Keratinocyte (primary cell): ENCODE data around the gene ZNF675. TPM values are rescaled to one million over a fixed set of nuclear protein-coding genes. Genes with fewer than 3 reads are reported as not detected.

Experiments used
- DNase-seq: peaks from one replicate; pipeline ENCODE4 v3.0.0-alpha.2; 2011; ENCODE audit warnings: low read depth, missing footprints, low spot score
- FAIRE-seq: peaks from 2 replicates; lab custom pipeline; 2011; peaks lifted over from hg19 to GRCh38; lab: Jason Lieb, UNC
- H2AFZ ChIP-seq: 2 replicates; pipeline ENCODE4 v1.6.0; 2012; ENCODE audit warnings: low read length, control low read depth, inconsistent platforms; ENCODE audit not compliant: control insufficient read depth
- H3K27ac ChIP-seq: 2 replicates; pipeline ENCODE4 v1.5.1; 2011; ENCODE audit warnings: low read length; ENCODE audit not compliant: control insufficient read depth, insufficient read depth
- H3K27me3 ChIP-seq: 3 replicates; pipeline ENCODE4 v1.6.0; 2011; ENCODE audit warnings: low read length; ENCODE audit not compliant: control insufficient read depth, insufficient read depth; ENCODE audit errors: extremely low read depth
- H3K36me3 ChIP-seq, 2 experiments: 2 replicates in 1 of 2; 3 replicates in 1 of 2; pipeline ENCODE4 v1.5.1; 2011; ENCODE audit warnings: low read length in 2 of 2, mild to moderate bottlenecking in 1 of 2; ENCODE audit not compliant: control insufficient read depth in 2 of 2, insufficient read depth in 2 of 2; ENCODE audit errors: extremely low read depth in 1 of 2
- H3K4me1 ChIP-seq: 3 replicates; pipeline ENCODE4 v1.5.1; 2011; ENCODE audit warnings: low read length; ENCODE audit not compliant: control insufficient read depth, insufficient read depth; ENCODE audit errors: extremely low read depth
- H3K4me2 ChIP-seq: 3 replicates; pipeline ENCODE4 v1.6.0; 2011; ENCODE audit warnings: low read depth, low read length; ENCODE audit not compliant: control insufficient read depth, insufficient read depth; ENCODE audit errors: extremely low read depth
- H3K4me3 ChIP-seq, 3 experiments: fragments of 200-600 bp in 1 of 3; sonication (generic) in 1 of 3; 2 replicates in 2 of 3; 3 replicates in 1 of 3; pipeline ENCODE4 v1.5.1; 2011 to 2016; ENCODE audit warnings: low read length in 3 of 3, mild to moderate bottlenecking in 3 of 3, control low read depth in 2 of 3, inconsistent platforms in 1 of 3, low read depth in 1 of 3, mixed read lengths in 1 of 3, mixed run types in 1 of 3, moderate library complexity in 1 of 3; ENCODE audit not compliant: control insufficient read depth in 2 of 3, insufficient read depth in 2 of 3; ENCODE audit errors: extremely low read depth in 1 of 3
- H3K79me2 ChIP-seq: 2 replicates; pipeline ENCODE4 v1.6.0; 2012; ENCODE audit warnings: low read length; ENCODE audit not compliant: control insufficient read depth, insufficient read depth
- H3K9ac ChIP-seq: 3 replicates; pipeline ENCODE4 v1.6.0; 2011; ENCODE audit warnings: low read length; ENCODE audit not compliant: control insufficient read depth, insufficient read depth; ENCODE audit errors: extremely low read depth
- H3K9me1 ChIP-seq: 3 replicates; pipeline ENCODE4 v1.6.0; 2011; ENCODE audit warnings: low read length; ENCODE audit not compliant: control insufficient read depth, insufficient read depth; ENCODE audit errors: extremely low read depth
- H3K9me3 ChIP-seq: 2 replicates; pipeline ENCODE4 v1.5.1; 2012; ENCODE audit warnings: low read depth, low read length; ENCODE audit not compliant: control insufficient read depth
- H4K20me1 ChIP-seq: 3 replicates; pipeline ENCODE4 v1.6.0; 2011; ENCODE audit warnings: low read length; ENCODE audit not compliant: control insufficient read depth, insufficient read depth; ENCODE audit errors: extremely low read depth
- EZH2 ChIP-seq: IDR thresholded peaks from one replicate; pipeline ENCODE4 v1.6.1; 2012; ENCODE audit warnings: inconsistent platforms, mild to moderate bottlenecking, low read length, moderate library complexity
- dilution Hi-C: fragments of 300-500 bp; cut with MboI; formaldehyde crosslinking; loops from one replicate; pipeline ENCODE4 v1.7.0; 2020; ENCODE audit warnings: low sequenced_read_pairs; ENCODE audit not compliant: extremely low pct_ligation_motif_present
- polyA plus RNA-seq, 5 experiments: library from polyadenylated mRNA; depleted of rRNA in 3 of 5; stranded (reverse) in 3 of 5; stranded (forward) in 1 of 5; unstranded in 1 of 5; fragments of >200 nt; gene quantifications; 1 replicate in 1 of 5; 2 replicates in 3 of 5; 3 replicates in 1 of 5; pipeline versions ENCODE4 v1.2.1 to v1.2.3, GENCODE V29; 2011 to 2012; ENCODE audit warnings: missing spikeins in 2 of 5, low read depth in 1 of 5, low replicate concordance in 1 of 5
- TF ChIP-seq, protein P1 (sequence below), 3 experiments: IDR thresholded peaks in 1 of 3; conservative IDR thresholded peaks in 1 of 3; optimal IDR thresholded peaks in 1 of 3; 2 replicates in 2 of 3; 3 replicates in 1 of 3; pipeline versions ENCODE3 to v1.5.1; 2011; ENCODE audit warnings: low read length in 3 of 3, mild to moderate bottlenecking in 3 of 3, moderate library complexity in 2 of 3, control low read depth in 1 of 3, inconsistent platforms in 1 of 3; ENCODE audit not compliant: insufficient read depth in 2 of 3; ENCODE audit errors: extremely low read depth in 1 of 3

ZNF675 gene
- polyA plus RNA-seq, 1 donor (not counting 4 experiments of a cell fraction or from before 2014, with no cell fraction given) = 15.3 TPM

DNA sequence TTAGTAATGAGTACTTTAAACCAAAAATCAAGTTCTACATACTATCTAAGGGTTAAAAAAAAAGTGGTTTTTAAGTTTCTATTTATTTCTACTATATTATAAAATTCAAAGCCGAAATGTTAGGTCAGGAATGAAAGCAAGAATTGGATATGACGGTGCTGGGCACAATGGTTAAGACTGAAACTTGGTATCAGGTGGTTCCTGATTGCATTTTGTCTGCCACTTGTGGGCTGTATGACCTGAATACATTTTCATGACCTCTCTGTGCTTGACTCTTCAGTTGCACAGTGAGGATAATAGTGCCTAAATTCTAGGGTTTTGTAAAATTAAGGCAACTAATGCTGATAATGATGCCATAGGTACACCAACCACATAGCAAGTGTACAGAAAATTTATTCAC lies 22.3 kb upstream of the ZNF675 start:
- H4K20me1 ChIP-seq = no peaks in the 10 kb centered on the region
- FAIRE-seq (no peak), DNase-seq (no peak)
- no peak overlapping the region for H2AFZ ChIP-seq
- TF ChIP-seq, protein P1, sequence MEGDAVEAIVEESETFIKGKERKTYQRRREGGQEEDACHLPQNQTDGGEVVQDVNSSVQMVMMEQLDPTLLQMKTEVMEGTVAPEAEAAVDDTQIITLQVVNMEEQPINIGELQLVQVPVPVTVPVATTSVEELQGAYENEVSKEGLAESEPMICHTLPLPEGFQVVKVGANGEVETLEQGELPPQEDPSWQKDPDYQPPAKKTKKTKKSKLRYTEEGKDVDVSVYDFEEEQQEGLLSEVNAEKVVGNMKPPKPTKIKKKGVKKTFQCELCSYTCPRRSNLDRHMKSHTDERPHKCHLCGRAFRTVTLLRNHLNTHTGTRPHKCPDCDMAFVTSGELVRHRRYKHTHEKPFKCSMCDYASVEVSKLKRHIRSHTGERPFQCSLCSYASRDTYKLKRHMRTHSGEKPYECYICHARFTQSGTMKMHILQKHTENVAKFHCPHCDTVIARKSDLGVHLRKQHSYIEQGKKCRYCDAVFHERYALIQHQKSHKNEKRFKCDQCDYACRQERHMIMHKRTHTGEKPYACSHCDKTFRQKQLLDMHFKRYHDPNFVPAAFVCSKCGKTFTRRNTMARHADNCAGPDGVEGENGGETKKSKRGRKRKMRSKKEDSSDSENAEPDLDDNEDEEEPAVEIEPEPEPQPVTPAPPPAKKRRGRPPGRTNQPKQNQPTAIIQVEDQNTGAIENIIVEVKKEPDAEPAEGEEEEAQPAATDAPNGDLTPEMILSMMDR (optimal IDR thresholded peaks at IDR 0.05 in 1 of 3, IDR thresholded peaks at IDR 0.05 in 1 of 3, conservative IDR thresholded peaks at IDR 0.05 in 1 of 3; ENCODE audit: extremely low read depth in 1 of 3, insufficient read depth in 2 of 3, low read length in 3 of 3) = no peak
- no peak for TF ChIP-seq EZH2
- H3K4me1 ChIP-seq = no peaks in the 10 kb centered on the region
- dilution Hi-C loops = no loop called here
- no peak overlapping the region for H3K9ac ChIP-seq
- no peak overlapping the region for H3K27ac ChIP-seq
- H3K27me3 ChIP-seq = no peaks in the 10 kb centered on the region
- H3K4me2 ChIP-seq = no peak overlapping the region
- no peaks in the 10 kb centered on the region for H3K79me2 ChIP-seq
- no peaks in the 10 kb centered on the region for H3K9me1 ChIP-seq
- H3K4me3 ChIP-seq = no peak overlapping the region
- H3K9me3 ChIP-seq = no peaks in the 10 kb centered on the region
- H3K36me3 ChIP-seq = no peaks in the 10 kb centered on the region

- Histone ChIP-seq H3K79me2 (no peaks in the 10 kb centered on the region), H3K27me3 (no peaks in the 10 kb centered on the region), H3K4me3 (no peak overlapping the region), H3K9ac (no peak overlapping the region), H3K4me1 (no peaks in the 10 kb centered on the region), H3K9me1 (no peaks in the 10 kb centered on the region), H3K4me2 (no peak overlapping the region), H3K27ac (no peak overlapping the region), H4K20me1 (no peaks in the 10 kb centered on the region), H3K36me3 (no peaks in the 10 kb centered on the region), H3K9me3 (no peaks in the 10 kb centered on the region), H2AFZ (no peak overlapping the region)
- DNase-seq (no peak), FAIRE-seq (no peak)
- dilution Hi-C loops = no loop called here
- TF ChIP-seq EZH2 = no peak
- TF ChIP-seq, protein P1 (optimal IDR thresholded peaks at IDR 0.05 in 1 of 3, IDR thresholded peaks at IDR 0.05 in 1 of 3, conservative IDR thresholded peaks at IDR 0.05 in 1 of 3; ENCODE audit: extremely low read depth in 1 of 3, insufficient read depth in 2 of 3, low read length in 3 of 3) = no peak
Observed at GRCh38 chr19:23706657-23707056, 19.6 kb upstream of the ZNF675 start.
